Adipose tissue (tissue), 3 donors: ENCODE data around the gene FAM50B. TPM values are rescaled to one million over a fixed set of nuclear protein-coding genes. Genes with fewer than 3 reads are reported as not detected.

ENCODE experiments used
- H3K27ac ChIP-seq: one replicate; pipeline ENCODE4 v1.5.1; 2013; ENCODE audit warnings: low read depth, low read length
- WGBS, 3 donors: extraction: QIAGEN DNeasy Blood & Tissue Kit; methylation state at CpG; one replicate each; pipeline ENCODE4 v1.1.7; 2013; 5-methylcytosine and 5-hydroxymethylcytosine counted together
- polyA plus RNA-seq, 3 donors: library from polyadenylated mRNA; stranded (reverse); fragments of 200-250 nt; gene quantifications; one replicate each; pipeline ENCODE4 v1.2.3, GENCODE V29; 2013
- donor health status: healthy with polysubstance abuse.
- donor health status: Bipolar disorder and iron deficiency.
- donor health status: healthy.

The FAM50B gene
- polyA plus RNA-seq, 3 donors = 7.3 to 12.4 (median 9.2) TPM

DNA sequence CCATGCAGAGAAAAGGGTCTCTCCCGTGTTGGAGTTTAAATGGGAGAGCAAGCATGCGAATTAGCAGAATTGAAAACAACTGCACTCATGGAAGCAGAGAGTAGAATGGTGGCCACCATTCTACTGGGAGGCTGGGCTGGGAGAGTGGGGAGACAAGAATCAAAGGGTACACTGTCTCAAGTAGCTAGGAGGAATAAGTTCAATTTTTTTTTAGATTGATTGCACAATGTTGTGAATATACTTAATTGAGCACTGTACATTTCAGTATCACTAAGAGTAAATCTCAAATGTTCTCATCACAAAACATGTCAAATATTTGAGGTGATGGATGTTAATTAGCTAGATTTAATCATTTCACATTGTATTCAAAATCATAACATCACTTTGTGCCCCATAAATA, 34.6 kb upstream of the FAM50B start:
- H3K27ac ChIP-seq = no peak overlapping the region
- 91 to 96% (median 92%) methylated on average over 2 of the region's 2 CpGs for WGBS, 3 donors

DNA sequence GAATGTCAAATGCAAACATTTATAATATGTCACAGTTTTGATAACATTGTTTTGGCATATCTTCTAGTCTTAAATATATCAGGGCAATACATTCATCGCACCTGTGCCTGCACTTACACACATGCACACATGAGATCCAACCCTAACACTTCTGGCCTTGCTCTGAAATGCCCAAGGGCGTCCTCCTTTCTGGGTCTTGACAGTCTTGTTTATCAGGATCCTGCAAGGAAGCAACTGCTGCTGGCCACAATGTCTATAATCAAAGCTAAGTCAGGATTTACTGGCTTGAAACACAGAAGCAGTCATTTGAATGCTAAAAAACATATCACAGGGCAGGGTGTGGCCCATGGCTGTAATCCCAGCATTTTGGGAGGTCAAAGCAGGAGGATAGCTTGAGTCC, 32.9 kb upstream of the FAM50B start:
- WGBS, 3 donors = 89 to 96% (median 90%) methylated on average over 2 of the region's 2 CpGs
- H3K27ac ChIP-seq = no peak overlapping the region

DNA sequence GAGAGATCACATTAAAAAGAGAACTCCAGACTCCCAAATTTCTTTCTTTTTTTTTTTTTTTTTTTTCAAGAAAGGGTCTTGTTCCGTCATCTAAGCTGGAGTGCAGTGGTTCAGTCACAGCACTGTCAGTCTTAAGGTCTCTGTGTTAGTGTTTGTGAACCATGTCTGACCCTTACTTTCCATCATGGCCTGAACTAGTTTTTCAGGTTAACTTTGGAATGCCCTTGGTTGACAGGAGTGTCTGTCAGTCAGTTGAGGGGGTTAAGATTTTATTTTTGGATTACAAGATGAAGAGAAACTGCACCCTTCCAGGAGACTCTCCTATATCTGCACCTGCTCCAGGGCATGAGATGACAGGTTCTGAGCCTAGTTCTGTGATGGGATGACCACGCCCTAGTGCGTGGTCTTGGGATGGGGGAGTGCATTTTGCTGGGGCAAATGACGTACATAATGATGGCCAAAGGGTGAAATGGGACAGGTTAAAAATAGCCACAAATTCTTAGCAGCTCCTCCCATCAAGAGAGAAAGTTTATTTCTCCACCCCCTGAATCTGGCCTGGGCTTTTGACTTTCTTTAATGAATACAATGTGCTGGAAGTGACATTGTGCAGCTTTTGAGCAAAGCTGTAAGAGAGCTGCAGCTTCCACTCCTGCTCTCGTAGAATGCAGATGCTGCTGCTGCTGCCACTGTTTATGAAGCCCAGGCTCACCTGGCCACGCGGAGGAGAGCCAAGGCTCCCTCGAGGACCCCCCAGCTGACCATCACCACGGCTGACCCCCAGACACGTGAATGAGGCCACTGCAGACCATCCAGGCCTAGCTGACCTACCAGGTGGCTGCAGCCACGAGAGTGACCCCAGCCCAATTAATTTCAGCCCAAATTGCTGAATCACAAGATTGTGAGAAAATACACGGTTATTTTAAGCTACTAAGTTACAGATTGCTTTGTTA, 29.7 kb upstream of the FAM50B start:
- 78 to 83% (median 80%) methylated on average over 12 of the region's 12 CpGs for WGBS, 3 donors
- H3K27ac ChIP-seq = no peak overlapping the region

DNA sequence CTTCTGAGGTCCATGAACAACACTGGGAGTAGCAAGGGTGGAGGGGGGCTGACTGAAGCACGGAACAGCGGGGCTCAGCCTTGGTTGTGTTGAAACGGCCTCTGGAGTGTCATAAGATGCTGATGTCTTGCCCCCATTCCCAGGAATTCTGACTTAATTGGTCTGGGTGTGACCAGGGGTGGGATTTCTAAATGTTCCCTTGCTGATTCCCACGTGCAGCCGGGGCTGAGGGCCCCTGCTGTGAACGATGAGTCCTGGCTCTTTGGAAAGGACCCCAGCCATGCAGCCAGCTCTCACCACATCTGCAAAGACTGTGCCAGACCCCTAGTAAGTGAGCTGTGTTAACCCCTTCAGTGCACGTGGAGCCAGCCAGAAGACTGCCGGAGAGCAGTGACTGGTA, 28.6 kb upstream of the FAM50B start:
- no peak overlapping the region for H3K27ac ChIP-seq
- 72 to 83% (median 81%) methylated on average over 8 of the region's 8 CpGs for WGBS, 3 donors

DNA sequence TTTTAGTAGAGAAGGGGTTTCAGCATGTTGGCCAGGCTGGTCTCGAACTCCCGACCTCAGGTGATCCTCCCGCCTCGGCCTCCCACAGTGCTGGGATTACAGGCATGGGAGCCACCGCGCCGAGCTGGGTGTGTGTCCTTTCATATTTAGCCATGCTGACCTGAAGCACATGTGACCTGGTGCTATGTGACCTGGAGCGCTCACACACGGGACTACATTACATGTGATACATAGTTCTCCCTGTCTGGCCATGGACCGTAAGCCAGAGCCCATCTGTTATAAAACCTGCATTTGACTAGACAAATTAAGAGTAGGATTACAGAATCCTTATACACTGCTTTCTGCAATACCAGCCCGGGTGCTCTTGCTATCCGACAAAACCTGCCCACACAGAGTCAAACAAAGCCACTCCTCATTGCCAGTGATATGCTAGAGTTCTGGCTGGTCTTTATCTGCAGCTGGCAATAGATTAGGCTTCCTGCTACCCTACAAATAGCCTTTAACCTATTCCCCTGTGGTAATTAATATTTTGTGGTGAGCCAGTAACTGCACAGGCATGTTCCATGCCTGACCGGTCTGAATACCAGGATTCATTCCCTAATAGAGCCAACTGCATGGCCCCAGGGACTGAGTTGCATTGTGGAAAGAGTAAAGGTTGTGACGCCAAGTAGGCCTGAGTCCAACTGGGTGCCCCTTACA, 26.3 kb upstream of the FAM50B start:
- WGBS, 3 donors = 60 to 84% (median 81%) methylated on average over 14 of the region's 14 CpGs
- no peak overlapping the region for H3K27ac ChIP-seq

DNA sequence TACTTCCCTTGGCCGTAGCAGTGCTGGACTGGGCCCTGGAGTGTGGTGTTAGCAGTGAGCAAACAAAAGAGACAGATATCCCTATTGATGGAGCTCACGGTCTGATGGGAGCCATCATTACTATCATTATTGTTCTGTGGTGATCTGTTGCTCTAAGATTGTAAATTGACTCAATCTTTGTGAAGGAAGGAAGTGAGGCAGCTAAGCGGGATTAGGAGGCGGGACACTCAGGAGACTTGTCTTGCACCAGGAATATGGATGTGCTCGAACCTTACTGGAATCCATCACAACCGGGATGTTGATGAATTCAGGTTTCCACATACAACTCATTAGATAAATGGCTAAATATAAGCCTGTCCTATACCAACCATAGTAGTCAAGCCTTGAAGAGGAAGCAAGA, 25.5 kb upstream of the FAM50B start:
- WGBS, 3 donors = 78 to 87% (median 83%) methylated on average over 6 of the region's 6 CpGs
- no peak overlapping the region for H3K27ac ChIP-seq

DNA sequence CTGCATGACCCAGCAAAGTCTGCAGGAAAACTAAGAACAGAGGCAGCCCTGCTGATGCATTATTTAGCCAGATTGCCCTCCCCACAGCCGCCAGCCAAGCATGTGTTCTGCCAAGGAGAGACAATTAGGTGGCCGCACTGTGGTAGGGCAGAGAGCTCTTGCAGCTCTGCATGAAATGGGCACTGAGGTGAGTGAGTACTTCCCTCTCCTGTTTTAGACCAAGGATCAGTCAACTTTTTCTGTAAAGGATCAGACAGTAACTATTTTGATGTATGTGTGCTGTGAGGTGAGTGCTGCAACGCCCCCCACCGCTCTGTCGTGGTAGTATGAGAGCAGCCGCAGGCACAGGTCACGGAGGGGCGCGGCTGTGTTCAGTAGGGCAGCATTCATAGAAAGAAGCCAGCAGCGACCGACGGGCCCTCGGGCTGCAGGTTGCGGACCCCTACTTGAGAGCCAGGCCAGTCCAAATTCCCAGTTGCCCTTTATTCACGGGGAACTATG, 23.8 kb upstream of the FAM50B start:
- WGBS, 3 donors = 43 to 64% (median 50%) methylated on average over 15 of the region's 15 CpGs
- H3K27ac ChIP-seq = no peak overlapping the region

DNA sequence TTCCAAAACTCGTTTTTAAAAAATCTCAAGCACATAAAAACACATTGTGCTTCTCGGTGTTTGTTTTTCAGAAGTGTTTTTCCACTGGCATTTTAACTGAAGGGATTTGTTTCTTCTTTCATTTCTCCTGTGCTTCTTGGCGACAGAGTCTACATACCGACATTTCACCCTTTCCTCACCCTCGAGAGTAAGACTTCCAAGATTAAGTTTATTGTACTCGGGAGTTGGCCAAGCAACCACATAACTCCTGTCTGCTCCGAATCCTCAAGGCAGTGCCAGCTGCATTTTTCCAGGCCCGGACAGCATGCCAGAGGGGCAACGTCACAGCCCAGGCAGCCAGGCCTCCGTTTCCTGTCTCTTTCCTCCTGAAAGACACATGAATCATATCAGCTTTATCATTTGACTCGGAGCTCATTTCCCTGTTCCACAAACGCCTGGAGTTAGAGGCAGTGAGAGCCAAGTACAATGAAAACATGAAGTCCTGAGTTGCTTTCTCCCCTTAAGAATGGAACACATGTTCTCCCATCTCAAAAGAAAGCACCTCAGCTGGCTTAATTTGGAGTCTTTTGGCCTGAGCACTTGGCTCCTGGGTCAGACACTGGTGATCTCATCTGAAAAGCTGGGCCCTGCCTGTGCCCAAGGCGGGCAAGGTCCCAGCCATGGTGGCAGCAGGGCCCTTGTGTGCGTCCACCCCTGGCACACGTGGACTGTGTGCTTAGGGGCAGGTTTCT, 23.2 kb upstream of the FAM50B start:
- WGBS, 3 donors = 22 to 41% (median 34%) methylated on average over 15 of the region's 15 CpGs
- peak overlapping the region; percentile 84 for H3K27ac ChIP-seq

DNA sequence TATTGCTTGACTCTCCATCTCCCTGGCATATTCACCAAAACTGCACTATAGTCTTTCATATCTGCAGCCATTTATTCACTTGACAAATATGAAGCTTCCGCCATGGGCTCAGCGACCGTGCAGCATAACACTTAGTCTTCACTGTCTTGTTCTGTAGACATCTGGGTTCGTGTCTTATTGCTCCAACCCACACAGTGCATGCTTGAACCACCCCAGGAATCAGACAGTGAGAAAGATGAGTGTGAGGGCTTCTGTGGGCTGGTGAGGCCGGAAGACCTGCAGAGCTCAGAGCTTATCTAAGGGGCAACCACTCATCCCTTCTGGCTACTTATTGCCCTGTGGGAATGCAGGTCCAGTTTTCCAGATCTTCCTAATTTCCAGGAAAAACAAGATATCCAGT, 19.9 kb upstream of the FAM50B start:
- H3K27ac ChIP-seq = no peak overlapping the region
- 86 to 96% (median 95%) methylated on average over 5 of the region's 5 CpGs for WGBS, 3 donors

DNA sequence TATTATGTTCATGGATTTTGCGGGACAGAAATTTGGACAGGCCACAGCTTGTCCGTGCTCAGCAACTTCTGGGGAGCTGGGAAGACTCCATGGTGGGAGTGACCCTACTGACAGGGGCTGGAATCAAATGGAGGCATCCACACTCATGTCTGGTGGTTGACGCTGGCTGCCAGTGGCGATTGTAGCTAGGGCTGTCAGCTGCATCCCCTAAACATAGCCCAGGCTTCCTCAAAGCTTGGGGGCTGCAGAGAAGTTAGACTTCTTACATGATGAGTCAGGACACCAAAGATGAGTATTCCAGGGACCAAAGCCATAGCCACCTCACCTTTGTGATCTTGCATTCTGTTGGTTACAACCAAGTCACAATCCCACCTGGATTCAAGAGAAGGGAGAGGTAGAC, 18.4 kb upstream of the FAM50B start:
- WGBS, 3 donors = 91 to 99% (median 95%) methylated on average over 4 of the region's 4 CpGs

DNA sequence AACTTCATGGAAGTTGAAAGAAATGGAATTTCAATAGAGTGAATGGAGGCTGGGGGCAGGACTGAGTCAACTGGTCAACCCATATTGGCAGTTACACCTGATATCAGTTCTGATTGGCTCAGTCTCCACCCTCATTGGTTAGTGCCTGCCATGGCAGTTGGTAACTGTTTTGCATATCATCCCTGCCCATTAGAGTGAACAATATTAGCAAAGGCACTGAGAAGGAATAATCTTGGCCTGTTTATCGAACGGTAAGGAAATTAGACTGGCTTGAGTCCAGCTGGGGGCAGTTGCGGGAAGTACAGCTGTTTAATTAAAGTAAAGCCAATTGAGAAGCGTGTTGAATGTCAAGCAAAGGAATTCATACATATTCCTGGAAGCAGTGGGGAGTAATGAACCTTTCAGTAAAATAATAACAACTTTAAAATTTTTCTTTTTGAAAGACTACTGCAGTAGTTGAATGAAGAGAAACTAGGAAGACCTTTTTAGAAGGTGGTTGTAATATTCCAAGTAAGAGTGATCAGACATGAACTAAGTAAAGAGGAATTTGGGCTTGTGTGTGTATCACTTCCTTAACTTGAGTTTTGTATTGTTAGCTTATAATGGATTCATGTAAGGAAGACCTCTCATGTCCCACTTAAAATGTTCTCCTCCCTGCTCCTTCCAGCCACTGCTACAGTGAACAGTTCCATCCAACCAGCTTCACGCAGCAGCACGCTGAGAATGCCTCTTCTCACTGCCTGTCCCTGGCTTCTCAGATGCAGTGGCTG, 17.2 kb upstream of the FAM50B start:
- no peak overlapping the region for H3K27ac ChIP-seq
- WGBS, 3 donors = 53 to 75% (median 75%) methylated on average over 6 of the region's 6 CpGs

More for the DNA sequence above, 18.4 kb upstream of the FAM50B start:
- H3K27ac ChIP-seq = no peak overlapping the region

DNA sequence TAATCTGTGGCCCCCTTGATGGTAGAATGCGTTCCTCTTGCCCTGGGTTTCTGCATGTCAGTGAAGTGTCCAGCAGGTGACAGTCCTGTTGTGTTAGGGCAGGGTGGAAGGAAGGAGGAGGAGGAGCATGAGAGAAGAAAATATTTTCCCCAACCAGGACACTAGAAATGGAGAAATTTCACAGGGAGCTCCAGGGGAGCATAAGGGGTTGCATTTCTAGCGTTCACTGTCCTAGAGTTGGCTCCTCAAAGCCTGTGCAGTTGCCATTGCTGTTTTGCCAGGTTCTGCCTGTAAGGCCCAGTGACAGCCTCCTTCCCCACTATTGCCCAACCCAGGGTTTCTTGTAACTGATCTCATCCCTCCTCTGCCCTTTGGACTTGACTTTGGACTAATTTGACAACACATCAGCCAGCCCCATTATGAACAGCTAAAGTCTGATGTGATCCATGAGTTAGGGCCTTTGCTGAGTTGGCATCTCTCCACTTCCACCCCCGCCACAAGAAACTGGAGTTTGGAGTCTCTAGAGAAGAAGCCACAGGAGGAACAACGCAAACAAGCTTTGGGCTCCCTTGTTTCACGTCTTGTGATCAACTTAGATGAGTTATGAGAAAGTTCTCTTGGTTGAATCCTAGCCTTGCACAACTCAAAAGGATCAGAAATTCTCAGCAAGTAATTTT, 14.0 kb upstream of the FAM50B start:
- H3K27ac ChIP-seq = no peak overlapping the region
- WGBS, 3 donors = 59 to 76% (median 66%) methylated on average over 5 of the region's 5 CpGs

DNA sequence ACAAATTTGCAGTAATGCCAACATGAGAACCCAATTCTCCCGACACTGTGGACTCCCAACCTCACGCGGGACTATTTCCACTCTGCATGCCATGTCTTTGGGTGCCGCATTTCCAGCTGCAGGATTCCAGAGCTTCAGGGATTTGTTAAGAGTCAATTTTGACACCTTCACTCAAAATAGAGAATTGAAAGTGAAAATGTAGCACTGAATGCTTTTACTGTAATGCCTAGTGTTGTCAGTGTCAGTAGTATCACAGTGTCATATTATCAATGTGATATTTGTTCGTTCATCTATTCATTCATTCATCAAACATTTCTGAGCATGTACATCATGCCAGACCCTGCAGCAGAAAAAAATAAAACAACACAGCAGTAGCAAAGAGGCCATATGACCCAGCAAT, 13.4 kb upstream of the FAM50B start:
- H3K27ac ChIP-seq = no peak overlapping the region
- 73 to 96% (median 83%) methylated on average over 5 of the region's 5 CpGs for WGBS, 3 donors

DNA sequence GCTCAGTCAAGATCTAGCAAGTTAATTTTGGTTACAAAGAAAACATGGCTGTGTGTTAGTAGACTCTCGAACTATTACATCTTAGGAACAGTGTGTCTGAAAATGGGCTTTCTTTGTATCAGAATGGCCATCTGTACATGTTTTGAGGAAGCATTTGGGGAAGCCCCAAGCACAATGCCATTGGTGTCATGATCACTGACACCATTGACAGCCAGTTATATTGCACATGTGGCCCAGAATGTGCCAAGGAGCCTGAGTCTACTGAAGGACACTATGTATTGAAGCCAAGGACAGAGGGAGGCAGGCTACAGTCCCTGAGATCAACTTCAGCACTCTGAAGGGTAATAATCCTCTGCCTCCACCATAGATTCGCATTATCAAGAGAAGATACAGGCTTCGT, 12.6 kb upstream of the FAM50B start:
- WGBS, 3 donors = 76 to 94% (median 78%) methylated on average over 3 of the region's 3 CpGs
- no peak overlapping the region for H3K27ac ChIP-seq

DNA sequence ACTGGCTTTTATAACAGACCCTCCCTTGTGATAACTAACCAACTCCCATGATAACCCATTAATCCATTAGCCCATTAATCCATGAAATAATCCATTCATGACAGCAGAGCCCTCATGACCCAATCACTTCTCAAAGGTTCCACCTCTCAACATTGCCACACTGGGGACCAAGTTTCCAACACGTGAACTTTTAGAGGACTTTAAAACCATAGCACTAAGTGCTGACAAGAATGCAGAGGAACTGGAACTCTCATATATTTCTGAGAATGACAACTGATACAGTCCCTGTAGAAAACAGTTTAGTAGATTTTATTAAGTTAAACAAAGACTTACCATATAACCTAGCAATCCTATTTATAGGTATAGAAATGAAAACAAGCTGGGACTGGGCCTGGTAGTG, 11.4 kb upstream of the FAM50B start:
- WGBS, 3 donors = 86 to 98% (median 94%) methylated on average over 1 of the region's 1 CpG
- H3K27ac ChIP-seq = no peak overlapping the region

DNA sequence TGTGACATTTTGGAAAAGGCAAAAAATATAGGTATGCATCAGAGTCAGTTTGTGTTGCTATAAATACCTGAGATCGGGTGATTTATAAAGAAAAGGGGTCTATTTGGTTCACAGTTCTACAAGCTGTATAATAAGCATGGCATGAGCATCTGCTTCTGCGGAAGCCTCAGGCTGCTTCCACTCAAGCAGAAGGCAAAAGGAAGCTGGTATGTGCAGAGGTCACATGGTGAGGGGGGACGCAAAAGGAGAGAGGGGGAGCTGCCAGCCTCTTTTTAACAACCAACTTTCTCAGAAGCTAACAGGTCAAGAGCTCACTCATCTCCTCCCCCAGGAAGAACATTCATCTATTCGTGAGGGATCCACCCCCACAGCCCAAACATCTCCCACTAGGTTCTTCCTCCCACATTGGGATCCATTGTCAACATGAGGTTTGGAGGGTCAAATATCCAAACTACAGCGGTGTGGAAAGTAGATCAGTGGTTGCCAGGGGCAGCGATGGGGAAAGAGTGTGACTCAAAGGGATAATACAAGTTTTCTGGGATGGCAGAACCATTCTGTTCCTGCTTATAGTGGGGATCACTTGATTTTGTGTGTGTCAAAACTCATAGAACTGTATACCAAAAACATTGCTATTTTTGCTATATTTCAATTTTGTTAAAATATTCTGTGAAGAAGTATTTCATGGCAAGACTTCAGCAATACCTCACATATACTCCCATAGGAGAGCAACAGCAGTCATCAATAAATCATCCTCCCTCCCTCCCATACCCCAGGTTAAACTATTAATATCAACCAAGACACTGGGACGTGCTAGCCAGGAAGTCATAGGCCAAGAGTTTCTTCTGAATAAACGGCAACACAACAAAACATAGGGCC, 9.9 kb upstream of the FAM50B start:
- 76 to 86% (median 77%) methylated on average over 8 of the region's 8 CpGs for WGBS, 3 donors
- H3K27ac ChIP-seq = no peak overlapping the region

DNA sequence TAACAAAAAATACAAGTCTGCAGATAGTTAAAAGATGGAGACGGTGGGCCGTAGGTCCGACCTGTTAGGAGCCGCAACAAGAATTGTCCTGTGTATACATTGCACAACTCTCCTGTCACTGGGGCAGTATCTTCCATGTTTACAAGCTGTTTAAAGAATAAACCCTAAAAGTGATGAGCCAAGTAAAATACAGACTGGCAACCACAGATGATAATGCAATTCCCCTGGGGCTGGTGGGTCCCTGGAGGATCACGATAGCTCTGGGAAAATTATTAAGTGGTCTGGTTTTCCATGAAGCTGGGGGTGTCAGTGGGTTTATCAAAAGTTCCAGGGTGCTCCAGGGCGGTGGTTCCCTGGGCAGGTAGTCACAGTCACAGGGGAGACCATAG, 8.1 kb upstream of the FAM50B start:
- H3K27ac ChIP-seq = no peak overlapping the region
- WGBS, 3 donors = 86 to 91% (median 88%) methylated on average over 6 of the region's 6 CpGs
